Head of caudate nucleus (tissue), 42 donors: ENCODE data around the gene BPIFB6.

Experiments used
- DNase-seq, 42 donors: peaks; one replicate each; pipeline versions ENCODE4 v3.0.0 to v3.0.0-alpha.2; 2020 to 2021; ENCODE audit warnings: mixed read lengths in 7 of 42
- intact Hi-C: fragments of 100-400 bp; cut with DNase I; formaldehyde crosslinking; loops from one replicate; pipeline ENCODE4 v1.15.0; 2022

The BPIFB6 gene

GRCh38 chr20:33031531-33031930 lies at the start of gene BPIFB6:
Gene BPIFB6, plus strand, starts transcription at chr20:33031648. Its CDS starts 0 bp downstream, at chr20:33031648.
- DNase-seq, result no peak
- intact Hi-C loops, result no loop called here

GRCh38 chr20:32982617-32983458 lies 48.6 kb upstream of the BPIFB6 start:
- DNase-seq, result peak in 38 of 42 donors; percentile 25 to 82 (median 54)
- intact Hi-C loops, result no loop called here

- no peak for DNase-seq
- intact Hi-C loops, result no loop called here
Measured at GRCh38 chr20:32983459-32984112, 47.9 kb upstream of the BPIFB6 start.

GRCh38 chr20:32984196-32984595 lies 47.3 kb upstream of the BPIFB6 start:
- peak; percentile 39 to 90 (median 74) for DNase-seq
- intact Hi-C loops, result no loop called here

- no peak for DNase-seq
Measured at GRCh38 chr20:32984631-32985354, 46.7 kb upstream of the BPIFB6 start.

GRCh38 chr20:32985596-32985995 lies 45.9 kb upstream of the BPIFB6 start:
- intact Hi-C loops, result no loop called here
- no peak for DNase-seq

More at GRCh38 chr20:32984631-32985354, 46.7 kb upstream of the BPIFB6 start:
- intact Hi-C loops, result no loop called here

GRCh38 chr20:32986331-32986966 lies 45.0 kb upstream of the BPIFB6 start:
- intact Hi-C loops, result no loop called here
- DNase-seq, result peak in 14 of 42 donors; percentile 19 to 53 (median 38)

- intact Hi-C loops, result no loop called here
- DNase-seq, result no peak
Measured at GRCh38 chr20:32987044-32987825, 44.2 kb upstream of the BPIFB6 start.

- DNase-seq, result peak in 14 of 42 donors; percentile 21 to 69 (median 36)
Measured at GRCh38 chr20:32988008-32988407, 43.4 kb upstream of the BPIFB6 start.

GRCh38 chr20:32989507-32990283 lies 41.8 kb upstream of the BPIFB6 start:
- intact Hi-C loops, result no loop called here

More at GRCh38 chr20:32988008-32988407, 43.4 kb upstream of the BPIFB6 start:
- intact Hi-C loops, result no loop called here

GRCh38 chr20:32990426-32990825 lies 41.0 kb upstream of the BPIFB6 start:
- no peak for DNase-seq
- intact Hi-C loops, result no loop called here

More at GRCh38 chr20:32989507-32990283, 41.8 kb upstream of the BPIFB6 start:
- DNase-seq, result no peak

GRCh38 chr20:32991383-32991782 lies 40.1 kb upstream of the BPIFB6 start:
- no peak for DNase-seq
- intact Hi-C loops, result no loop called here

GRCh38 chr20:32991792-32992641 lies 39.4 kb upstream of the BPIFB6 start:
- intact Hi-C loops, result no loop called here
- DNase-seq, result no peak

- intact Hi-C loops, result no loop called here
- no peak for DNase-seq
Measured at GRCh38 chr20:32993496-32994050, 37.9 kb upstream of the BPIFB6 start.

GRCh38 chr20:32995802-32996201 lies 35.6 kb upstream of the BPIFB6 start:
- intact Hi-C loops, result no loop called here
- DNase-seq, result no peak

- no peak for DNase-seq
Measured at GRCh38 chr20:32997431-32997830, 34.0 kb upstream of the BPIFB6 start.

More at GRCh38 chr20:32997431-32997830, 34.0 kb upstream of the BPIFB6 start:
- intact Hi-C loops, result no loop called here
